ENCODE measurements around the gene SURF4. TPM values are rescaled to one million over a fixed set of nuclear protein-coding genes. Genes with fewer than 3 reads are reported as not detected.

The SURF4 gene
- total RNA-seq, 1 experiment from 2014 or later, result 212 TPM

- no peak for DNase-seq (ENCODE audit: extremely low read depth, low read depth)
Measured at GRCh38 chr9:133355881-133356357, 19.9 kb downstream of the SURF4 start.

DNA sequence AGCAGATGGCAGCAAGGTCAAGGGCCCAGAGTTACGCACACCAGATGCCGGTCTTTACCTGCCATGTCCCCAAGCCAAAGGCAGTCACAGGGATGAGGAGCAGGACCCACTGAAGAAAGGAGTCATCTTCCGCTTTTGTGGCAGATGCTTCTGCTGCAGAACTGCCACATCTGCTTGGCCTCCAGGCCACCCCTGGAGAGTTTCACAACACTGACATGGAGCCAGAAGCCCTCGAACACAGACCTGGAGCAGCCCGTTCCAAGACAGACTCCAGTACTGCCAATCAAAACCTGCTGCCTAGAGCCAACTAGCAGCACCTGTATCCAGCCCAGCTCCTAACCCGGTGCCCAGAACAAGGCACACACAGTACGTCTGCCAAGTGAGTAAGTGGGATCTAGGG is 21.1 kb downstream of the SURF4 start:
- no peak for DNase-seq (ENCODE audit: extremely low read depth, low read depth)

- no peak for DNase-seq (ENCODE audit: extremely low read depth, low read depth)
Measured at GRCh38 chr9:133353548-133353947, 22.3 kb downstream of the SURF4 start.

- DNase-seq (ENCODE audit: extremely low read depth, low read depth), result no peak
Measured at GRCh38 chr9:133352635-133353340, 23.1 kb downstream of the SURF4 start.

GRCh38 chr9:133351908-133352634 is 23.8 kb downstream of the SURF4 start:
- DNase-seq (ENCODE audit: extremely low read depth, low read depth), result peak; percentile 59

GRCh38 chr9:133351526-133351907 is 24.3 kb downstream of the SURF4 start:
- DNase-seq (ENCODE audit: extremely low read depth, low read depth), result no peak

GRCh38 chr9:133349965-133350616 is 25.8 kb downstream of the SURF4 start:
- no peak for DNase-seq (ENCODE audit: extremely low read depth, low read depth)

GRCh38 chr9:133348718-133349573 is 26.9 kb downstream of the SURF4 start:
- DNase-seq (ENCODE audit: extremely low read depth, low read depth), result no peak

DNA sequence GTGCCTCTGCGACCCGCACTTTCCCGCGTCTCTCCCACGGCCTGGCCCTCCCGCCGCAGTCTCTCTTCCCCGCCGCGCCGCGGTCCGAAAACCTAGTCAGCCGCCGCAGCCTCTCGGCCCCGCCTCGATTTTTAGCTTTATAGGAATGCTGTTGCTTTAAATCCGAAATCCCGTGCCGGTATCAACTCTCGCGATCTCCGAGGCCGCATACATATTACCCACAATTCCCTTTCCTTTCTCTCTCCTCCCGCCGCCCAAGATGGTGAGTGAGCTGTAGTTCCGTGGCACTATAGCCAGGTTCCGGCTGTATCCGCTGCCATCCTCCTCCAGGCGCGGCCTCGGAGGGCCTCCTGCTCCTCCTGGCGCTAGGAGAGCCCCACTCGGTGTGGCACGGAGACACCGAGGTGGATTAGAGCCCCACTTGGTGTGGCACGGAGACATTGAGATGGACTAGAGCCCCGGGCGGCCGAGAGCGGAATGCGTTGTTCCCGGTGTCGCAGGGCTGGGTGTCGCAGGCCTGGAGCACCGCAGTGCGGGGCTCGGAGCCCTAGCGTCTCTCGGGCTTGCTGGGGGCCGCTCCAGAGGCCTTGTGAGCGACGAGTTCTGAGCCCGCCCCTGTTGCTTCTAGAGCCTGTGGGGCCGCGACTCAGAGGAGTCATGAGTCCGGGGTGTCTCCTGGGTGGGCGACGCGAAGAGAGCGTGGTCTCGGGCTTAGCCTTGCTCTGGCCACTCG is 27.7 kb downstream of the SURF4 start, which contains the start of the genes MED22 and RPL7A:
Gene MED22, minus strand, starts transcription at position 147 of the 733 bp plus-strand sequence. CDS start 1,469 bp downstream, outside the sequence.
Gene RPL7A, plus strand, starts transcription at position 234 of the 733 bp plus-strand sequence. Its CDS starts 26 bp downstream, at position 260.
- DNase-seq (ENCODE audit: extremely low read depth, low read depth), result peak; percentile 96

- DNase-seq (ENCODE audit: extremely low read depth, low read depth), result no peak
Measured at GRCh38 chr9:133347515-133347984, 28.3 kb downstream of the SURF4 start.

GRCh38 chr9:133346021-133346785 is 29.7 kb downstream of the SURF4 start:
- DNase-seq (ENCODE audit: extremely low read depth, low read depth), result no peak

GRCh38 chr9:133345596-133345995 is 30.3 kb downstream of the SURF4 start:
- no peak for DNase-seq (ENCODE audit: extremely low read depth, low read depth)

- no peak for DNase-seq (ENCODE audit: extremely low read depth, low read depth)
Measured at GRCh38 chr9:133344979-133345378, 30.9 kb downstream of the SURF4 start.

GRCh38 chr9:133344071-133344470 is 31.8 kb downstream of the SURF4 start:
- no peak for DNase-seq (ENCODE audit: extremely low read depth, low read depth)

GRCh38 chr9:133342570-133342969 is 33.3 kb downstream of the SURF4 start:
- DNase-seq (ENCODE audit: extremely low read depth, low read depth), result no peak

DNA sequence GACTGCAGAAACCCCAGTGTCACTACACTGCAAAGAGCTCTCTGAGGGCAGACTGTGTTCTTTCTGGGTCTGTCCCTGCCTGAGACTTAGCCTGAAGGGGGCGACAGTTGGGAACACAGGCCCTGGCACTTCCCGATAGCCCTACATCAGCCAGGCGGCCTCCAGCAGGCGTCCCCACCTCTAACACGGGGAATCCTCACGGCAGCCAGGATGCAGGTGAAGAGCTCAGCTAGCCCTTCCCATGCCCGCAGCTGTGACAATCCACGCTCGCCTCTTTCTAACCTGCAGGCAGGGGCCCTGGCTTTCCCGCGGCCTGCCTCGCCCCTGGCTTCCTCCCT is 33.8 kb downstream of the SURF4 start:
- no peak for DNase-seq (ENCODE audit: extremely low read depth, low read depth)

- DNase-seq (ENCODE audit: extremely low read depth, low read depth), result no peak
Measured at GRCh38 chr9:133341369-133342068, 34.3 kb downstream of the SURF4 start.

- no peak for DNase-seq (ENCODE audit: extremely low read depth, low read depth)
Measured at GRCh38 chr9:133340916-133341315, 34.9 kb downstream of the SURF4 start.
